ENCODE data around the gene PRIM2.
"Not testable (repeated sequence)": the region's sequence is repeated elsewhere in the genome, so short reads cannot be mapped to it uniquely, and the experiment has no call there.

GRCh38 chr6:57529755-57530154 lies 212.3 kb downstream of the PRIM2 start:
- not testable (repeated sequence) for TF ChIP-seq CTCF (optimal IDR thresholded peaks at IDR 0.05 in 1 of 3, IDR thresholded peaks at IDR 0.05 in 1 of 3, conservative IDR thresholded peaks at IDR 0.05 in 1 of 3; ENCODE audit: extremely low read depth in 1 of 3, insufficient read depth in 2 of 3, low read length in 3 of 3); EZH2 (IDR thresholded peaks at IDR 0.05; ENCODE audit: low read length)

Data from keratinocyte (primary cell).